GM21423 (cell line): ENCODE results near the gene LMAN2.

Experiments used
- ATAC-seq: cut with Tn5 transposase; IDR thresholded peaks from one replicate; pipeline ENCODE4 v1.9.1; 2021; ENCODE audit warnings: mild to moderate bottlenecking, moderate library complexity; ENCODE audit not compliant: unreplicated experiment

The LMAN2 gene

DNA sequence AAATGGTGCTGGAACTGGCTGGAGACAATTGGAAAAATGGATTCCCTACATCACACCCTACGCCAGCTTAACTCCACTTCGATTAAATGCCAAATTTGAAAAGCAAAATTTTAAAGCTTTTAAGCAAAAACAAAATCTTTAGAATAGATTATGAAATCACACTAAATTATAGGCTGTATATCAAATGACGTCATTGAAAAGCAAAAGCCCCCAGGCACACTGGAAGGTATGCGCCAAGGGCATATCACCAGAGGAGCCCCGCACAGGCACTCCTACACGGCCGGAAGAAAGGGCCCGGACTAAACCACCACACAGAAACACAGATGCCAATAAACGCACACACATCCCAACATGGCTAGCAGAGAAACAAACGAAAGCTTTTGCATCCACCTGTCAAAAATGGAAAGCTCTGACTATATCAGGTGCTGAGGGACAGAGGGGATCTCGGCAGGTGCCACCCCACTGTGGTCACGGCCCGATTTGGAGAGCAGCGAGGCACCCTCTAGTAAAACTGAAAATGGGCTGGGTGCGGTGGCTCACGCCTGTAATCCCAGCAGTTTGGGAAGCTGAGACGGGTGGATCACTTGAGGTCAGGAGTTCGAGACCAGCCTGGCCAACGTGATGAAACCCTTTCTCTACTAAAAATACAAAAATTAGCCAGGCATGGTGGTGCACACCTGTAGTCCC is 22.8 kb downstream of the LMAN2 start:
- ATAC-seq: no peak

GRCh38 chr5:177327539-177328522 is 23.6 kb downstream of the LMAN2 start:
- no peak for ATAC-seq

DNA sequence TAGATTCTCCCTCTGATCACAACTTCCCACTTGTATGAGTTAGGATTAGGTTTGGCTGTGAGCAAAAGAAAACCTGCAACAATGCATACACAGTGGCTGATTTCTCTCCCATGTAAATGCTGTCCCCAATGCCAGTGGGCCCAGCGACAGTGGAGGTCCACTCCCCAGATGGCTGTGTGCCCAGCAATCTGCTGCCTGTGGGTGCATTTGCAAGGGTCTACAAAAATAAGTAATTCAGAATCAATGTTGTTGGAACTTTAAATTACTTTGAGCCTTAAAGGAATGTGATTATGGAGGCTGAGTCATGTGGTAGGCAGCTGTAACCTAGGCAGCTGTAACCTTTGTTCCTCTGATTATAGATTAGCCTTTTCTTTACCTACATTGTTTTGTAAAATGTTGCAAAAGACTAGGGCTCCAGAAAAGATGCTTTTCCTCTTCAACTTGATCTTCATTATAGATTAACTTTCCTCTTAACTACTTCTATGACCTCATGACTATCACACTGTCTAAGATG is 25.5 kb downstream of the LMAN2 start:
- ATAC-seq: no peak

- ATAC-seq: no peak
Observed at GRCh38 chr5:177320879-177321278, 30.6 kb downstream of the LMAN2 start.

DNA sequence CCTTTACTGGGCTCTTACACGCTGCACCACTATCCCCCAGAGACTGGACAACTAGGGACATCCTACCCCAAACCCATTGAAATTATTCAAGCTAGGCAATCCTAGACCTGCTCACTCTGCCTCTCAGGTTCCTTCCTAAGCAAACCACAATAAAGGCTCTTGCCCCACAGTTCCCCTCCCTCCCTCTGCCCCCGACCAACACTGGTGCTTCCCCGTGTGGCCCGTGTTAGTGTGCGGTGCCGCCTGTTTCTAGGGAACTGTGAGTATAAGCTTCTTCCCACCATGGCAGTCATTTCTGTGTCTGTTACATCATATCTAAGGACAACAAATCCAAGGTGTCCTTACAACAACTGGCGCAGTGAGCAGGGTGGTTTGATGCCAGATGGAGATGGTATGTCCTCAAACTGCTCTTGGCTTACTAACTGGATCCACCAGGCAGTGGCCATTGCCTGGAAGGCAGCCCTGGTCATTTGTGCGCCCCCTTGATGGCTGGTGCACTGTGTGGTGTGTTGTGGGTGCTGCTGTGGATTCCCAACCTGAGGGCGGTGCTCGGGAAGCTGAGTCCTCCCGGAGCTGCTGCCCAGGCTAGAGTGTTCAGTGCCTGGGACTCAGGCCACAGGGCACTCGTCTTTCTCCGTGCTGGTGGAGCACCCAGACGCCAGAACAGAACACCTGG is 31.4 kb downstream of the LMAN2 start:
- no peak for ATAC-seq

- no peak for ATAC-seq
Observed at GRCh38 chr5:177317959-177318377, 33.5 kb downstream of the LMAN2 start.

DNA sequence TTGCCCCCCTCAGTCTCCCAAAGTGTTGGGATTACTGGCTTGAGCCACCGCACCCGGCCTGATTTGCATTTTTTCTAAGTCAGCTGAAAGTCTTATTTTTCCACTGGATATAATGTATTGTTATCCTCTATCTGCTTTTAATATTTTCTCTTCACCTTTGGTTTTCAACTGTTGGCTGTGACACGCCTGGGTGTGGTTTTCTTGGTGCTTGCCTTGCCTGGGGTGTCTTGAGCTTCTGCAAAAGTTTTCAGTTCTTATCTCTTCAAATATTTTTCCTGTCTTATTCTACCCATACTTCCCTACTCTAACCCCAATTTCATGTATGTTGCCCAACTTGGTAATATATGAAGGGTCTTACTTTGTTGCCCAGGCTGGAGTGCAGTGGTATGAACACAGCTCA is 35.5 kb downstream of the LMAN2 start:
- no peak for ATAC-seq

DNA sequence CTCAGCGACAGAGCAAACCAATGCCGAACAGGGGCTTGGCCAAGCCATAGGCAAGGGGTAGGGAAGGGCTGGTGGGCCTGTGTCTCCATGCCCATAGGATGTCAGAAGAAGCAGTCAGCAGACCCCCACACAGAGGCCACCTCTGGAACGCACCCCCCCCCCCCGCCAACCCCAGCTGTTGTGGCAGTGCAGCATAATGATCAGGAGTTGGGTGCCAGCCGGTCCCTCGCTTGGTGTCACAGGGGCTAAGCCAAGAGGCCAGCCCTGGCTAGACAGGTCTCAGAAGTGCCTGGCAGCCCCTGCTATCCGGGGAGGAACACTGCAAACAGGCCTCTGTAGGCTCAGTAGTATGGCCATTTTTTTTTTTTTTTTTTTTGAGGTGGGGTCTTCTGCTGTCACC is 36.1 kb downstream of the LMAN2 start:
- no peak for ATAC-seq

- ATAC-seq: no peak
Observed at GRCh38 chr5:177314376-177315342, 36.8 kb downstream of the LMAN2 start.

GRCh38 chr5:177313561-177314259 is 37.8 kb downstream of the LMAN2 start:
- ATAC-seq: no peak

- ATAC-seq: peak; percentile 24
Observed at GRCh38 chr5:177312649-177313181, 38.8 kb downstream of the LMAN2 start.

DNA sequence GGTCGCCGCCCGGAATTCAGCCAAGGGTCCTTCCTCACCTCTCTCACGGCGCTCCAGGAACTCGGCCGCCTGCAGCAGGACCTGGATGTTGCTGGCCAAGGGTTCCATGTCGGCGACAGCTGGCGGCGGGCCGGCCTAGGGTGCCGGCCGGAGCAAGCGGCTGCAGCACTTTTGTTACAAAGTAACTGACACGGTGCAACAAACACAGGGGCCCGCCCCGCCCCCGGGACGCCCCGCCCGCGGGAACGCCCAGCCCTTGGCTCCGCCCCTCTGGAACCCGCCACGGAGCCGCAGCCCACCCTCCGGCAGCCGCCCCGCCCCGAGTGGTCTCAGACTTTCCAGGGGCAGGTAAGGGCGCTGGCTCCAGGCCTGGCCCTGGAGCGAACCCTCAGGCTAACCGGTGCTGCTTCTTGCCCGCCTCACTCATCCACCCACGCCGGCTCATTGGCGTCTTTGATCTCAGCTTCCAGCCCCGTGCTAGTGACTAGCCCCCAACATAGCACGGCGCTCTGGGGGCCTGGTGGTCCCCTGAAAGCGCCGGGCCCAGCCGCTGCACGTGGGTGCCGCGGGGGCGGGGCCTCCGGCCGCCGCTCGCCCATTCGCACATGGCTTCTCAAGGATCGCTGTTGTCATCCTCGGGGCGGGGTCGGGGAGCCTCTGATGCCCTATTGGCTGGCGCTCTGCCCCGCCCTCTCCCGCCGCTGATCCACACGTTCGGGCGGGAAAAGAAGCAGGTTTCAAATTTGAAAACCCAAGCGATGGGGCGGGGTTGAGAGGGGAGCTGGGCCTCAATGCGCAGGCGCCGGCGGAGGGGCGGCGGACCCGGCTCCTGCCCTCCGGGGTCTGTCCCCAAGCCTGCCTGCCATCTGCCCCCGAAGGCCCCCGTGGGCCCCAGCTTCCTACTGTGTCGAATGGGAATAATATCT is 39.5 kb downstream of the LMAN2 start, which contains the start of gene MXD3:
TSS of gene MXD3 (minus strand) at position 176 of the 926 bp plus-strand sequence. CDS start at position 108, 68 bp downstream.
- ATAC-seq: peak; percentile 75

DNA sequence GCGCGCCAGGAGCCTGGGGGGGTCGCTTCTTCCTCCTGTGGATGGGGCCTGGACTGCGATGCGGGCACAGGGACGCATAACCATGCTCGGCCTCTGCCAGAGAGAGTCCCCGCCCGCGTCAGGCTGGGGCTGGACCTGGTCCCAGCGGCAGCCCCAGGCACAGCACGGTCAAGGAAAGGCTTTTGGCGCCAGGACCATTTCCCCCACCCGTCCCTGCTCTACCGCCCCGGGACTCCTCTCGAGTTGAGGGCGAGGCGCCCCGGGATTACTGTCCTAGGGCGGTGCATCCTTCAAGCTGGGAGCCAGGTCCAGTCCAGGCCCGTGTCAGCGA is 40.1 kb downstream of the LMAN2 start:
- no peak for ATAC-seq

GRCh38 chr5:177310757-177311391 is 40.6 kb downstream of the LMAN2 start:
- ATAC-seq: no peak

GRCh38 chr5:177310332-177310731 is 41.1 kb downstream of the LMAN2 start:
- ATAC-seq: no peak

GRCh38 chr5:177309351-177310191 is 41.9 kb downstream of the LMAN2 start:
- no peak for ATAC-seq

DNA sequence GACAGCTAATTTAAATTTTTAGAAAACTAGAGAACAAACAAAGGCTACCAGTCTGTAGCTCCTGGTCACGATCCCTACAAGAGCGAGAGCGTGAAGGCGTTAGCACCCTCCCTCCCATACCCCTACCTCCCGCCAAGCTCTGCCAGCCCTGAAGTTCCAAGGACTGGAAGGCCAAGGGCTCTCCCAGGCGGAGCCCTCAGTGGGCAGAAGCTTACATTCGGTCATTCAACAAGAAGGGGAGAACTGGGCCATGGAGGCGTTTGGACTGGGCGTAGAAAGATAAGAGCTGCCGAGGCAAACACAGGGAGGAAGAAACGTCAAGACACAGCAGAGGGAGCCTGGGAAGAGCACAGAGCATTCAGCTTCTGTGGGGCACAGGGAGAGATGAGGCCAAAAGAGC is 42.7 kb downstream of the LMAN2 start:
- ATAC-seq: no peak
